Psoas muscle (tissue), 8 donors: Measurements from ENCODE around the gene NSL1. TPM values are rescaled to one million over a fixed set of nuclear protein-coding genes. Genes with fewer than 3 reads are reported as not detected.

Experiments used
- ATAC-seq, 4 donors: fragments of 200-7000 bp; cut with Tn5 transposase; one replicate each; pipeline ENCODE4 v1.9.1; 2020; ENCODE audit warnings: moderate library complexity in 3 of 4, mild to moderate bottlenecking in 2 of 4
- DNase-seq, 2 donors: peaks; one replicate each; pipeline ENCODE4 v3.0.0-alpha.2; 2020
- H3K27ac ChIP-seq: fragments of 200-600 bp; one replicate; pipeline ENCODE4 v1.8.0; 2022
- H3K27me3 ChIP-seq, 3 donors: fragments of 200-600 bp in 1 of 3; one replicate each; pipeline versions ENCODE4 v1.6.1 to v1.8.0; 2013 to 2022; ENCODE audit warnings: low read length in 2 of 3, mild to moderate bottlenecking in 2 of 3, moderate library complexity in 1 of 3; ENCODE audit not compliant: insufficient read depth in 3 of 3
- H3K36me3 ChIP-seq, 2 donors: fragments of 200-600 bp in 1 of 2; one replicate each; pipeline versions ENCODE4 v1.6.1 to v1.8.0; 2013 to 2022; ENCODE audit warnings: low read depth in 1 of 2, mild to moderate bottlenecking in 1 of 2, moderate library complexity in 1 of 2; ENCODE audit not compliant: insufficient read depth in 1 of 2
- H3K4me1 ChIP-seq: fragments of 200-600 bp; one replicate; pipeline ENCODE4 v1.8.0; 2022
- H3K4me3 ChIP-seq: fragments of 200-600 bp; one replicate; pipeline ENCODE4 v1.8.0; 2022; ENCODE audit warnings: mild to moderate bottlenecking
- H3K9me3 ChIP-seq: fragments of 200-600 bp; one replicate; pipeline ENCODE4 v1.8.0; 2022
- CTCF ChIP-seq: fragments of 200-600 bp; IDR thresholded peaks from one replicate; pipeline ENCODE4 v1.8.0; 2022; ENCODE audit warnings: antibody characterized with exemption
- WGBS, 3 donors: extraction: QIAGEN DNeasy Blood & Tissue Kit; methylation state at CpG; one replicate each; pipeline versions ENCODE4 v1.1.6 to v1.1.7; 2013; 5-methylcytosine and 5-hydroxymethylcytosine counted together
- intact Hi-C, 2 donors: fragments of 100-400 bp; cut with DNase I; formaldehyde crosslinking; loops; one replicate each; pipeline versions ENCODE4 v1.11.0 to v1.14.2; 2022
- polyA plus RNA-seq, 3 donors: library from polyadenylated mRNA; stranded (reverse); fragments of 200-250 nt; gene quantifications; one replicate each; pipeline ENCODE4 v1.2.3, GENCODE V29; 2013
- total RNA-seq, 4 donors: library from RNA; stranded (reverse); fragmentation: NEBNext Ultra II Directional in 2 of 4; extraction: Animal tissue kit (Norgen Biotek cat#: 25700) in 2 of 4; gene quantifications; one replicate each; pipeline versions ENCODE4 v1.2.1 to v1.2.4, GENCODE V29; 2021 to 2023
- donor health status: healthy with polysubstance abuse.
- donor health status: DM: no; HTN: no; CAD: no; lungs with moderate emphysema.
- donor health status: Bipolar disorder and iron deficiency.
- donor health status: healthy.
- donor health status: DM: yes; HTN: yes; CAD: no.
- donor health status: DM: no; HTN: no; CAD: no.
- donor health status: DM: no; HTN: no; CAD: no.
- donor health status: DM: yes; HTN: yes; CAD: no.

The NSL1 gene
- total and polyA plus RNA-seq, 7 donors: 13.2 to 34.5 (median 18.6) TPM

DNA sequence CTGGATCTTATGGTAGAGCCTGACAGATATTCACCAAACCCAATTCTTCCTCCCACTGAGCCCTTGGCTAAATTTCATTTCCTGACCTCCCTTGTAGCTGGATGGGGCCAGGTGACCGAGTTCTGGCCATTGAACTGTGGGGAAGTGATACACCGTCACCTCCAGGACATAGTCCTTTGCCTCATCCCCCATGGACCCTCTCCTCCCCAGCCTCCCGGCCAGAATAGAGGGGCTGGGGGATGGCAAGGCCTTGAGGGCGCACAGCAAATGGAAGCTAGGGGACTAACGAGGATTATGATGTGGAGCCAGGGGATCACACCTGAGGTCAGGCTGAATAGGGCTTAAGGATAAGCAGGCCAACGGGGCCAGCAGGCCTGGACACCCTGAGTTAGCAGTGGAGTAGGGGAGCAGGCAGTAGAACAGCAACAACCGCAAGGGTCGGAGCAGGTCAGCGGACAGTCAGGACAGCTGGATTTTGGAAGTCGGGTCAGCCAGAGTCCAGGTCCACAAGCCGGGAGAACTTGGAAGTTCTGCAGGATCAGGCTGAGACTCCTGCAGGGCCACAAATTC, 107.0 kb downstream of the NSL1 start:
- H3K27me3 ChIP-seq: peaks cover 0 to 1% (median under 1%) of the 10 kb centered on the region in 3 donors
- no peak for TF ChIP-seq CTCF
- no peaks in the 10 kb centered on the region for H3K36me3 ChIP-seq
- H3K4me3 ChIP-seq: no peak overlapping the region
- DNase-seq (no peak), ATAC-seq (no peak)
- no peak overlapping the region for H3K27ac ChIP-seq
- intact Hi-C loops: no loop called here
- WGBS, 3 donors: 89 to 93% (median 90%) methylated on average over 11 of the region's 11 CpGs
- no peaks in the 10 kb centered on the region for H3K4me1 ChIP-seq
- H3K9me3 ChIP-seq: no peaks in the 10 kb centered on the region

DNA sequence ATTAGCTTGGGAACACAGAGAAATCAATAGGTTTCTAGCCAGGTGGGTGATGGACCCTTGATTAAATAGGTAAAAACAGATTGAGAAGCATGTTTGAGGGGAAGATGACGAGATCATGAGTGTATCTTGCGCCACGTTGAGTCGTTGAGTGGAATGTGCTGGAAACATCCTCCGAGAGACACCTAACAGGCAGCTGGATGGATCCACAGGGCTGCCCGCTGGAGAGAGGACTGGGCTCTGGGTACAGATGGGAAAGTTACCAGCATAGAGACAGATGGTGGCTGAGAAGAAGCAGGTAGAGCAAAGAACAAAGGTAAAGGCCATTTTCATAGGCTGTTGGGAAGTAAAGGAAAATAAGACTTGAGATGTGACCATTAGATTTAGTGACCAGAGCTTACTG, 107.5 kb downstream of the NSL1 start:
- H3K4me1 ChIP-seq: no peaks in the 10 kb centered on the region
- H3K27ac ChIP-seq: no peak overlapping the region
- ATAC-seq (no peak), DNase-seq (no peak)
- WGBS, 3 donors: 84 to 91% (median 88%) methylated on average over 6 of the region's 6 CpGs
- intact Hi-C loops: no loop called here
- peaks cover 0 to 1% (median 0%) of the 10 kb centered on the region in 3 donors for H3K27me3 ChIP-seq
- H3K36me3 ChIP-seq: no peaks in the 10 kb centered on the region
- no peak for TF ChIP-seq CTCF
- H3K4me3 ChIP-seq: no peak overlapping the region
- H3K9me3 ChIP-seq: no peaks in the 10 kb centered on the region

DNA sequence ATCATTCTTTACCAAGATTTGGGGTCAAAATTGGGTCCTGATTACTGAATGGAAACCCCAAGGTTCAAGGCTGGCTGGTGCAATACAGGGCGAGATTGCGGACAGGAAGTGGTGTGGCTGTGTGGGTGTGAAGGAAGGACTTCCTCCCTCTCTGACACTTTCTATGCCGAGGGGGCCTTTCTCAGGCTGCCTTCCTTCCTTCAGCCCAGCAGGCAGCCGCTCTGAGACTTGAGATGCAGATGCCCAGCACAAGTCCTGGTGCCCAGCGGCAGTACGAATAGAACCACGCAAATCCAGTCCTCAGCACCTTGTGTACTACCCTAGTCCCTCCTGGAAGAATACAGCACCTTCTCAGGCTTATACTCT, 108.2 kb downstream of the NSL1 start:
- 72 to 83% (median 76%) methylated on average over 6 to 7 of the region's 7 CpGs for WGBS, 3 donors
- no peak overlapping the region for H3K4me3 ChIP-seq
- H3K27ac ChIP-seq: no peak overlapping the region
- no peaks in the 10 kb centered on the region for H3K4me1 ChIP-seq
- DNase-seq: peak in 1 of 2 donors; percentile 55
- no peaks in the 10 kb centered on the region for H3K9me3 ChIP-seq
- ATAC-seq: peak in 1 of 4 donors; percentile 30
- intact Hi-C loops: no loop called here
- TF ChIP-seq CTCF: no peak
- H3K36me3 ChIP-seq: no peaks in the 10 kb centered on the region
- H3K27me3 ChIP-seq: peaks cover 0 to 1% (median 0%) of the 10 kb centered on the region in 3 donors

- no peak overlapping the region for H3K4me3 ChIP-seq
- no peaks in the 10 kb centered on the region for H3K36me3 ChIP-seq
- DNase-seq (no peak), ATAC-seq (no peak)
- H3K9me3 ChIP-seq: no peaks in the 10 kb centered on the region
- H3K27me3 ChIP-seq: peaks cover 0 to 1% (median 0%) of the 10 kb centered on the region in 3 donors
- TF ChIP-seq CTCF: no peak
- intact Hi-C loops: no loop called here
- no peaks in the 10 kb centered on the region for H3K4me1 ChIP-seq
- no peak overlapping the region for H3K27ac ChIP-seq
- WGBS, 3 donors: 44 to 50% (median 49%) methylated on average over 4 of the region's 4 CpGs
Measured at GRCh38 chr1:212680680-212681389, 110.7 kb downstream of the NSL1 start.
